Activated naive CD4-positive, alpha-beta T cell treated with anti-CD3 and anti-CD28 coated beads for 36 hours (primary cell): ENCODE results near the gene LRIG1. TPM values are rescaled to one million over a fixed set of nuclear protein-coding genes. Genes with fewer than 3 reads are reported as not detected.

Experiments
- CTCF ChIA-PET: fragments of 350-600 bp; sonication (Branson Sonifier 250); formaldehyde crosslinking; loops from one replicate; lab custom pipeline; 2021; ENCODE audit warnings: antibody characterized with exemption; lab: Charles Lee
- DNase-seq: peaks from one replicate; pipeline ENCODE4 v3.0.0-alpha.2; 2020
- H3K27ac Mint-ChIP-seq: one replicate; pipeline ENCODE4 v1.8.0; 2021; ENCODE audit warnings: mild to moderate bottlenecking, mixed read lengths
- H3K27me3 Mint-ChIP-seq: one replicate; pipeline ENCODE4 v1.8.0; 2021; ENCODE audit warnings: low read depth, mixed read lengths
- H3K36me3 Mint-ChIP-seq: one replicate; pipeline ENCODE4 v1.8.0; 2021; ENCODE audit warnings: low read depth, mixed read lengths
- H3K4me1 Mint-ChIP-seq: one replicate; pipeline ENCODE4 v1.8.0; 2021; ENCODE audit warnings: low read depth, mixed read lengths
- H3K4me3 Mint-ChIP-seq: one replicate; pipeline ENCODE4 v1.8.0; 2021; ENCODE audit warnings: mild to moderate bottlenecking, moderate library complexity, mixed read lengths
- H3K9me3 Mint-ChIP-seq: one replicate; pipeline ENCODE4 v1.8.0; 2021; ENCODE audit warnings: mixed read lengths
- intact Hi-C: fragments of 100-400 bp; cut with micrococcal nuclease; formaldehyde crosslinking; loops from one replicate; pipeline ENCODE4 v1.15.1; 2023
- total RNA-seq, 2 experiments: library from RNA; stranded (reverse); gene quantifications; one replicate each; pipeline ENCODE4 v1.2.3, GENCODE V29; 2021

Gene LRIG1
- total RNA-seq, 2 experiments from 2014 or later = 18.3 to 19.0 TPM

- peak overlapping the region; percentile 82 for H3K27ac Mint-ChIP-seq
- no peak for DNase-seq
- intact Hi-C loops = loop anchor here (5.0 kb wide), 1 partner anchor 424 kb away; no protein-coding TSS in a partner anchor
- CTCF ChIA-PET = interaction anchor here (0.6 kb wide), 2 partner anchors 100 to 143 kb away, joined by 3 read pairs; no protein-coding TSS in a partner anchor
- peaks cover 53% of the 10 kb centered on the region for H3K4me1 Mint-ChIP-seq
- no peaks in the 10 kb centered on the region for H3K27me3 Mint-ChIP-seq
- H3K9me3 Mint-ChIP-seq = peaks cover 8% of the 10 kb centered on the region
- peaks cover 38% of the 10 kb centered on the region for H3K36me3 Mint-ChIP-seq
- H3K4me3 Mint-ChIP-seq = peak overlapping the region; percentile 17
Observed at GRCh38 chr3:66392966-66393332, 107.9 kb downstream of the LRIG1 start.

GRCh38 chr3:66392512-66392911 is 108.3 kb downstream of the LRIG1 start:
- intact Hi-C loops = loop anchor here (5.0 kb wide), 1 partner anchor 425 kb away; no protein-coding TSS in a partner anchor
- Mint-ChIP-seq H3K27me3 (no peaks in the 10 kb centered on the region), H3K36me3 (peaks cover 38% of the 10 kb centered on the region), H3K4me1 (peaks cover 53% of the 10 kb centered on the region), H3K4me3 (no peak overlapping the region), H3K27ac (peak overlapping the region; percentile 82), H3K9me3 (peaks cover 8% of the 10 kb centered on the region)
- DNase-seq = no peak
- CTCF ChIA-PET = interaction anchor here (3.3 kb wide), 1 partner anchor 14 kb away, joined by 11 read pairs; no protein-coding TSS in a partner anchor

GRCh38 chr3:66390013-66390412 is 110.8 kb downstream of the LRIG1 start:
- H3K4me1 Mint-ChIP-seq = peaks cover 51% of the 10 kb centered on the region

GRCh38 chr3:66386925-66387650 is 113.7 kb downstream of the LRIG1 start:
- Mint-ChIP-seq H3K36me3 (peaks cover 66% of the 10 kb centered on the region), H3K4me1 (peaks cover 23% of the 10 kb centered on the region), H3K4me3 (no peak overlapping the region), H3K9me3 (peaks cover 8% of the 10 kb centered on the region), H3K27ac (no peak overlapping the region), H3K27me3 (no peaks in the 10 kb centered on the region)
- DNase-seq = no peak
- intact Hi-C loops = no loop called here
- CTCF ChIA-PET = interaction anchor here (1.0 to 1.7 kb wide), 2 partner anchors 9 to 432 kb away, joined by 3 to 7 read pairs; no protein-coding TSS in a partner anchor

More at GRCh38 chr3:66390013-66390412, 110.8 kb downstream of the LRIG1 start:
- H3K27me3 Mint-ChIP-seq = no peaks in the 10 kb centered on the region
- CTCF ChIA-PET = interaction anchor here (3.3 kb wide), 1 partner anchor 12 kb away, joined by 11 read pairs; no protein-coding TSS in a partner anchor
- peaks cover 62% of the 10 kb centered on the region for H3K36me3 Mint-ChIP-seq
- intact Hi-C loops = loop anchor here (5.0 kb wide), 1 partner anchor 427 kb away; no protein-coding TSS in a partner anchor
- no peak overlapping the region for H3K27ac Mint-ChIP-seq
- no peak for DNase-seq
- peaks cover 8% of the 10 kb centered on the region for H3K9me3 Mint-ChIP-seq
- no peak overlapping the region for H3K4me3 Mint-ChIP-seq

GRCh38 chr3:66386011-66386924 is 114.6 kb downstream of the LRIG1 start:
- Mint-ChIP-seq H3K27ac (peak overlapping the region; percentile 53), H3K4me1 (peaks cover 19% of the 10 kb centered on the region), H3K27me3 (no peaks in the 10 kb centered on the region), H3K36me3 (peaks cover 68% of the 10 kb centered on the region), H3K4me3 (no peak overlapping the region), H3K9me3 (peaks cover 8% of the 10 kb centered on the region)
- intact Hi-C loops = no loop called here
- DNase-seq = no peak
- CTCF ChIA-PET = interaction anchor here (0.6 kb wide), 1 partner anchor 161 kb away, joined by 4 read pairs; no protein-coding TSS in a partner anchor

- CTCF ChIA-PET = no interaction called here
- H3K27ac Mint-ChIP-seq = no peak overlapping the region
Observed at GRCh38 chr3:66385066-66385465, 115.8 kb downstream of the LRIG1 start.

GRCh38 chr3:66383998-66384745 is 116.7 kb downstream of the LRIG1 start:
- H3K9me3 Mint-ChIP-seq = peaks cover 8% of the 10 kb centered on the region
- no peak overlapping the region for H3K27ac Mint-ChIP-seq
- no peak for DNase-seq
- intact Hi-C loops = no loop called here
- peaks cover 84% of the 10 kb centered on the region for H3K36me3 Mint-ChIP-seq
- H3K4me3 Mint-ChIP-seq = no peak overlapping the region
- CTCF ChIA-PET = interaction anchor here (0.6 to 0.9 kb wide), 2 partner anchors 9 to 30 kb away, joined by 3 to 6 read pairs; no protein-coding TSS in a partner anchor
- no peaks in the 10 kb centered on the region for H3K27me3 Mint-ChIP-seq
- H3K4me1 Mint-ChIP-seq = peaks cover 5% of the 10 kb centered on the region

More at GRCh38 chr3:66385066-66385465, 115.8 kb downstream of the LRIG1 start:
- peaks cover 14% of the 10 kb centered on the region for H3K4me1 Mint-ChIP-seq
- peaks cover 78% of the 10 kb centered on the region for H3K36me3 Mint-ChIP-seq
- no peaks in the 10 kb centered on the region for H3K27me3 Mint-ChIP-seq
- no peak for DNase-seq
- H3K9me3 Mint-ChIP-seq = peaks cover 8% of the 10 kb centered on the region
- intact Hi-C loops = no loop called here
- H3K4me3 Mint-ChIP-seq = no peak overlapping the region

GRCh38 chr3:66383023-66383422 is 117.8 kb downstream of the LRIG1 start:
- H3K36me3 Mint-ChIP-seq = peaks cover 84% of the 10 kb centered on the region
- no peaks in the 10 kb centered on the region for H3K27me3 Mint-ChIP-seq
- H3K4me3 Mint-ChIP-seq = no peak overlapping the region
- intact Hi-C loops = no loop called here
- CTCF ChIA-PET = no interaction called here
- DNase-seq = no peak
- no peaks in the 10 kb centered on the region for H3K9me3 Mint-ChIP-seq
- H3K27ac Mint-ChIP-seq = no peak overlapping the region
- H3K4me1 Mint-ChIP-seq = peaks cover 5% of the 10 kb centered on the region

- Mint-ChIP-seq H3K9me3 (no peaks in the 10 kb centered on the region), H3K4me3 (no peak overlapping the region), H3K36me3 (peaks cover 87% of the 10 kb centered on the region), H3K27me3 (no peaks in the 10 kb centered on the region), H3K27ac (no peak overlapping the region), H3K4me1 (peaks cover 10% of the 10 kb centered on the region)
- DNase-seq = no peak
- intact Hi-C loops = no loop called here
- CTCF ChIA-PET = no interaction called here
Observed at GRCh38 chr3:66382142-66382541, 118.7 kb downstream of the LRIG1 start.

GRCh38 chr3:66381626-66382025 is 119.2 kb downstream of the LRIG1 start:
- intact Hi-C loops = no loop called here
- no peak overlapping the region for H3K27ac Mint-ChIP-seq
- CTCF ChIA-PET = no interaction called here

GRCh38 chr3:66380200-66380932 is 120.5 kb downstream of the LRIG1 start:
- CTCF ChIA-PET = no interaction called here
- no peak for DNase-seq
- intact Hi-C loops = no loop called here
- peaks cover 77% of the 10 kb centered on the region for H3K36me3 Mint-ChIP-seq
- no peaks in the 10 kb centered on the region for H3K9me3 Mint-ChIP-seq
- no peak overlapping the region for H3K27ac Mint-ChIP-seq
- H3K4me3 Mint-ChIP-seq = no peak overlapping the region
- peaks cover 11% of the 10 kb centered on the region for H3K4me1 Mint-ChIP-seq
- no peaks in the 10 kb centered on the region for H3K27me3 Mint-ChIP-seq

More at GRCh38 chr3:66381626-66382025, 119.2 kb downstream of the LRIG1 start:
- Mint-ChIP-seq H3K4me1 (peaks cover 11% of the 10 kb centered on the region), H3K9me3 (no peaks in the 10 kb centered on the region), H3K27me3 (no peaks in the 10 kb centered on the region), H3K4me3 (no peak overlapping the region), H3K36me3 (peaks cover 85% of the 10 kb centered on the region)
- no peak for DNase-seq
